Loucy (cell line): ENCODE measurements around the gene GPBAR1.

Experiments
- H2AFZ ChIP-seq: fragments of 200-600 bp; sonication (generic); 2 replicates; pipeline ENCODE4 v1.6.0; 2016; ENCODE audit warnings: antibody characterized with exemption, mild to moderate bottlenecking, low read length, moderate library complexity
- H3F3A ChIP-seq: fragments of 200-600 bp; 2 replicates; pipeline ENCODE4 v1.6.0; 2016; ENCODE audit warnings: antibody characterized with exemption, low read depth, mild to moderate bottlenecking
- H3K27me3 ChIP-seq: fragments of 200-600 bp; sonication (generic); 2 replicates; pipeline ENCODE4 v1.6.1; 2014; ENCODE audit warnings: low read length, mild to moderate bottlenecking; ENCODE audit not compliant: insufficient read depth, poor library complexity, severe bottlenecking
- H3K36me3 ChIP-seq: fragments of 200-600 bp; sonication (generic); 2 replicates; pipeline ENCODE4 v1.6.1; 2016; ENCODE audit warnings: low read length; ENCODE audit not compliant: insufficient read depth
- H3K4me1 ChIP-seq: fragments of 200-600 bp; sonication (generic); 2 replicates; pipeline ENCODE4 v1.5.1; 2014; ENCODE audit warnings: low read length, mild to moderate bottlenecking; ENCODE audit not compliant: insufficient read depth, poor library complexity, severe bottlenecking
- H3K4me2 ChIP-seq: fragments of 200-600 bp; sonication (generic); 2 replicates; pipeline ENCODE4 v1.6.0; 2014; ENCODE audit warnings: antibody characterized with exemption, low read length, low read depth, mild to moderate bottlenecking; ENCODE audit not compliant: poor library complexity, severe bottlenecking
- H3K4me3 ChIP-seq: fragments of 200-600 bp; sonication (generic); 2 replicates; pipeline ENCODE4 v1.5.1; 2014; ENCODE audit warnings: low read length, mild to moderate bottlenecking, mixed read lengths; ENCODE audit not compliant: poor library complexity, severe bottlenecking
- H3K79me2 ChIP-seq: fragments of 200-600 bp; sonication (generic); 2 replicates; pipeline ENCODE4 v1.6.1; 2014; ENCODE audit warnings: low read length; ENCODE audit not compliant: insufficient read depth
- H3K9ac ChIP-seq: fragments of 200-600 bp; sonication (generic); 2 replicates; pipeline ENCODE4 v1.6.0; 2014; ENCODE audit warnings: mild to moderate bottlenecking, low read depth, low read length, moderate library complexity; ENCODE audit not compliant: poor library complexity, severe bottlenecking
- H3K9me2 ChIP-seq: fragments of 200-600 bp; sonication (generic); replicated peaks from 2 replicates; pipeline ENCODE4 v1.6.1; 2016; ENCODE audit warnings: low read depth, low read length, mixed read lengths
- H3K9me3 ChIP-seq: fragments of 200-600 bp; sonication (generic); 2 replicates; pipeline ENCODE4 v1.6.1; 2014; ENCODE audit warnings: mild to moderate bottlenecking, antibody characterized with exemption, low read length, low read depth; ENCODE audit not compliant: insufficient read depth
- H4K20me1 ChIP-seq: fragments of 200-600 bp; sonication (generic); 2 replicates; pipeline ENCODE4 v1.6.0; 2014; ENCODE audit warnings: antibody characterized with exemption, low read length, mild to moderate bottlenecking; ENCODE audit not compliant: insufficient read depth, poor library complexity, severe bottlenecking
- CTCF ChIP-seq: fragments of 200-600 bp; sonication (generic); conservative IDR thresholded peaks from 2 replicates; pipeline ENCODE4 v1.5.1; 2014; ENCODE audit warnings: mild to moderate bottlenecking, antibody characterized with exemption, low read length
- EZH2phosphoT487 ChIP-seq: fragments of 200-600 bp; IDR thresholded peaks from 2 replicates; pipeline ENCODE4 v1.6.1; 2018; ENCODE audit warnings: antibody characterized with exemption, mild to moderate bottlenecking, moderate library complexity, borderline replicate concordance

GPBAR1 gene

GRCh38 chr2:218256612-218257350, 4.0 kb upstream of the GPBAR1 start:
- Histone ChIP-seq H3K27me3 (no peaks in the 10 kb centered on the region), H4K20me1 (no peaks in the 10 kb centered on the region), H3K36me3 (peaks cover 49% of the 10 kb centered on the region), H3F3A (peaks cover 7% of the 10 kb centered on the region; the same call in 1 of the 2 replicates), H3K9me2 (no peaks in the 10 kb centered on the region), H3K9ac (no peak overlapping the region), H3K79me2 (no peaks in the 10 kb centered on the region), H3K4me3 (no peak overlapping the region), H3K4me1 (no peaks in the 10 kb centered on the region), H2AFZ (no peak overlapping the region), H3K4me2 (no peak overlapping the region), H3K9me3 (no peaks in the 10 kb centered on the region)
- TF ChIP-seq CTCF = no peak
- TF ChIP-seq EZH2phosphoT487 = no peak

- H3K9me3 ChIP-seq = no peaks in the 10 kb centered on the region
- H3K4me2 ChIP-seq = no peak overlapping the region
- no peaks in the 10 kb centered on the region for H3K9me2 ChIP-seq
- peaks cover 7% of the 10 kb centered on the region; the same call in 1 of the 2 replicates for H3F3A ChIP-seq
- no peaks in the 10 kb centered on the region for H3K79me2 ChIP-seq
- H3K4me1 ChIP-seq = no peaks in the 10 kb centered on the region
- no peaks in the 10 kb centered on the region for H3K27me3 ChIP-seq
- H3K36me3 ChIP-seq = peaks cover 42% of the 10 kb centered on the region
- H3K9ac ChIP-seq = no peak overlapping the region
- no peaks in the 10 kb centered on the region for H4K20me1 ChIP-seq
- TF ChIP-seq CTCF (peak; percentile 80), EZH2phosphoT487 (no peak)
- H3K4me3 ChIP-seq = no peak overlapping the region
- H2AFZ ChIP-seq = no peak overlapping the region
Observed at GRCh38 chr2:218257390-218257981, 3.3 kb upstream of the GPBAR1 start.

GRCh38 chr2:218259099-218259961, 1.5 kb upstream of the GPBAR1 start:
- Histone ChIP-seq H3K4me2 (no peak overlapping the region), H3K27me3 (no peaks in the 10 kb centered on the region), H3F3A (peaks cover 7% of the 10 kb centered on the region; the same call in 1 of the 2 replicates), H3K9me3 (no peaks in the 10 kb centered on the region), H3K4me1 (no peaks in the 10 kb centered on the region), H3K9me2 (no peaks in the 10 kb centered on the region), H3K9ac (no peak overlapping the region), H3K4me3 (no peak overlapping the region), H3K79me2 (no peaks in the 10 kb centered on the region), H4K20me1 (peaks cover 4% of the 10 kb centered on the region), H3K36me3 (peaks cover 25% of the 10 kb centered on the region), H2AFZ (no peak overlapping the region)
- no peak for TF ChIP-seq CTCF
- TF ChIP-seq EZH2phosphoT487 = no peak
